Testis (tissue), 2 donors: Measurements from ENCODE around the gene ADRM1.

Source experiments
- CTCF ChIP-seq, 3 experiments: fragments of 450-650 bp in 2 of 3; fragments of 200-600 bp in 1 of 3; sonication (generic) in 1 of 3; IDR thresholded peaks; one replicate each; pipeline ENCODE4 v1.5.1; 2016 to 2019; ENCODE audit warnings: antibody characterized with exemption in 3 of 3, mild to moderate bottlenecking in 2 of 3, moderate library complexity in 1 of 3
- POLR2A ChIP-seq: fragments of 450-650 bp; IDR thresholded peaks from one replicate; pipeline ENCODE4 v1.6.1; 2017; ENCODE audit warnings: antibody characterized with exemption, mild to moderate bottlenecking, moderate library complexity

GRCh38 chr20:62313460-62314338 is 10.9 kb downstream of the ADRM1 start:
- TF ChIP-seq CTCF (IDR thresholded peaks at IDR 0.05) (no peak), POLR2A (no peak)
